Measurements from ENCODE around the gene CCDC61. TPM values are rescaled to one million over a fixed set of nuclear protein-coding genes. Genes with fewer than 3 reads are reported as not detected.

Gene CCDC61
- polyA plus RNA-seq, 1 donor: 13.2 TPM

- no peak for DNase-seq
- WGBS (ENCODE audit: insufficient coverage, low lambda C conversion rate): no CpG with 5 or more reads among the region's 3 CpGs
- H3K27me3 ChIP-seq (ENCODE audit: control insufficient read depth, insufficient read depth, low read length): no peaks in the 10 kb centered on the region
These were observed 41.5 kb downstream of the CCDC61 start for GRCh38 chr19:46036744-46037128.

GRCh38 chr19:46040125-46040524, 44.9 kb downstream of the CCDC61 start:
- no CpG with 5 or more reads among the region's 6 CpGs for WGBS (ENCODE audit: insufficient coverage, low lambda C conversion rate)
- Histone ChIP-seq H3K36me3 (ENCODE audit: control insufficient read depth, insufficient read depth, low read length) (no peaks in the 10 kb centered on the region), H3K27me3 (ENCODE audit: control insufficient read depth, insufficient read depth, low read length) (peaks cover 3% of the 10 kb centered on the region), H3K4me1 (ENCODE audit: control insufficient read depth, insufficient read depth, low read length) (peaks cover 29% of the 10 kb centered on the region), H3K27ac (ENCODE audit: low read length) (no peak overlapping the region), H3K9me3 (ENCODE audit: control insufficient read depth, low read depth, low read length) (no peaks in the 10 kb centered on the region), H3K4me3 (ENCODE audit: low read length) (no peak overlapping the region)
- no peak for DNase-seq

More at GRCh38 chr19:46036744-46037128, 41.5 kb downstream of the CCDC61 start:
- peaks cover 8% of the 10 kb centered on the region for H3K9me3 ChIP-seq (ENCODE audit: control insufficient read depth, low read depth, low read length)
- H3K36me3 ChIP-seq (ENCODE audit: control insufficient read depth, insufficient read depth, low read length): no peaks in the 10 kb centered on the region
- H3K27ac ChIP-seq (ENCODE audit: low read length): no peak overlapping the region
- no peak overlapping the region for H3K4me3 ChIP-seq (ENCODE audit: low read length)
- H3K4me1 ChIP-seq (ENCODE audit: control insufficient read depth, insufficient read depth, low read length): peaks cover 18% of the 10 kb centered on the region

GRCh38 chr19:46040952-46041500, 45.8 kb downstream of the CCDC61 start, which contains the start of gene IGFL4:
Gene IGFL4, minus strand, starts transcription at chr19:46041002. Its CDS starts 40 bp downstream, at chr19:46040962.
- peak within 1 kb of the TSS; percentile 12 for H3K27ac ChIP-seq (ENCODE audit: low read length)
- H3K9me3 ChIP-seq (ENCODE audit: control insufficient read depth, low read depth, low read length): no peaks in the 10 kb centered on the region
- WGBS (ENCODE audit: insufficient coverage, low lambda C conversion rate): no CpG with 5 or more reads among the region's 7 CpGs
- H3K4me3 ChIP-seq (ENCODE audit: low read length): no peak within 1 kb of the TSS
- DNase-seq: peak in 1 of 2 donors; percentile 56
- H3K4me1 ChIP-seq (ENCODE audit: control insufficient read depth, insufficient read depth, low read length): peaks cover 29% of the 10 kb centered on the region
- no peaks in the 10 kb centered on the region for H3K36me3 ChIP-seq (ENCODE audit: control insufficient read depth, insufficient read depth, low read length)
- H3K27me3 ChIP-seq (ENCODE audit: control insufficient read depth, insufficient read depth, low read length): peaks cover 3% of the 10 kb centered on the region

- no peak overlapping the region for H3K4me3 ChIP-seq (ENCODE audit: low read length)
- no peak for DNase-seq
- H3K9me3 ChIP-seq (ENCODE audit: control insufficient read depth, low read depth, low read length): no peaks in the 10 kb centered on the region
- peaks cover 3% of the 10 kb centered on the region for H3K27me3 ChIP-seq (ENCODE audit: control insufficient read depth, insufficient read depth, low read length)
- H3K4me1 ChIP-seq (ENCODE audit: control insufficient read depth, insufficient read depth, low read length): peaks cover 29% of the 10 kb centered on the region
- no peaks in the 10 kb centered on the region for H3K36me3 ChIP-seq (ENCODE audit: control insufficient read depth, insufficient read depth, low read length)
- no peak overlapping the region for H3K27ac ChIP-seq (ENCODE audit: low read length)
- WGBS (ENCODE audit: insufficient coverage, low lambda C conversion rate): 37% methylated on average over 2 of the region's 5 CpGs
These were observed 47.1 kb downstream of the CCDC61 start for GRCh38 chr19:46042252-46042883.

GRCh38 chr19:46043519-46043918, 48.3 kb downstream of the CCDC61 start:
- Histone ChIP-seq H3K4me3 (ENCODE audit: low read length) (no peak overlapping the region), H3K9me3 (ENCODE audit: control insufficient read depth, low read depth, low read length) (no peaks in the 10 kb centered on the region), H3K4me1 (ENCODE audit: control insufficient read depth, insufficient read depth, low read length) (peaks cover 29% of the 10 kb centered on the region), H3K36me3 (ENCODE audit: control insufficient read depth, insufficient read depth, low read length) (no peaks in the 10 kb centered on the region), H3K27me3 (ENCODE audit: control insufficient read depth, insufficient read depth, low read length) (peaks cover 3% of the 10 kb centered on the region), H3K27ac (ENCODE audit: low read length) (no peak overlapping the region)
- DNase-seq: no peak
- WGBS (ENCODE audit: insufficient coverage, low lambda C conversion rate): no CpG with 5 or more reads among the region's 1 CpG

- H3K36me3 ChIP-seq (ENCODE audit: control insufficient read depth, insufficient read depth, low read length): no peaks in the 10 kb centered on the region
- no peak overlapping the region for H3K4me3 ChIP-seq (ENCODE audit: low read length)
- no peaks in the 10 kb centered on the region for H3K4me1 ChIP-seq (ENCODE audit: control insufficient read depth, insufficient read depth, low read length)
- no peaks in the 10 kb centered on the region for H3K27me3 ChIP-seq (ENCODE audit: control insufficient read depth, insufficient read depth, low read length)
- WGBS (ENCODE audit: insufficient coverage, low lambda C conversion rate): no CpG with 5 or more reads among the region's 7 CpGs
- no peak for DNase-seq
- no peak overlapping the region for H3K27ac ChIP-seq (ENCODE audit: low read length)
- no peaks in the 10 kb centered on the region for H3K9me3 ChIP-seq (ENCODE audit: control insufficient read depth, low read depth, low read length)
These were observed 54.3 kb downstream of the CCDC61 start for GRCh38 chr19:46049597-46049996.

GRCh38 chr19:46052896-46053295, 57.6 kb downstream of the CCDC61 start:
- H3K27ac ChIP-seq (ENCODE audit: low read length): no peak overlapping the region
- no peaks in the 10 kb centered on the region for H3K36me3 ChIP-seq (ENCODE audit: control insufficient read depth, insufficient read depth, low read length)
- no peaks in the 10 kb centered on the region for H3K9me3 ChIP-seq (ENCODE audit: control insufficient read depth, low read depth, low read length)
- no peaks in the 10 kb centered on the region for H3K27me3 ChIP-seq (ENCODE audit: control insufficient read depth, insufficient read depth, low read length)
- no CpG with 5 or more reads among the region's 4 CpGs for WGBS (ENCODE audit: insufficient coverage, low lambda C conversion rate)
- H3K4me1 ChIP-seq (ENCODE audit: control insufficient read depth, insufficient read depth, low read length): no peaks in the 10 kb centered on the region
- DNase-seq: no peak
- no peak overlapping the region for H3K4me3 ChIP-seq (ENCODE audit: low read length)

GRCh38 chr19:46056536-46056935, 61.3 kb downstream of the CCDC61 start:
- H3K27me3 ChIP-seq (ENCODE audit: control insufficient read depth, insufficient read depth, low read length): no peaks in the 10 kb centered on the region
- no peak overlapping the region for H3K27ac ChIP-seq (ENCODE audit: low read length)
- 60% methylated on average over 1 of the region's 4 CpGs for WGBS (ENCODE audit: insufficient coverage, low lambda C conversion rate)
- no peak for DNase-seq
- no peak overlapping the region for H3K4me3 ChIP-seq (ENCODE audit: low read length)
- H3K36me3 ChIP-seq (ENCODE audit: control insufficient read depth, insufficient read depth, low read length): no peaks in the 10 kb centered on the region
- H3K9me3 ChIP-seq (ENCODE audit: control insufficient read depth, low read depth, low read length): peaks cover 4% of the 10 kb centered on the region
- no peaks in the 10 kb centered on the region for H3K4me1 ChIP-seq (ENCODE audit: control insufficient read depth, insufficient read depth, low read length)

GRCh38 chr19:46058778-46059177, 63.5 kb downstream of the CCDC61 start:
- WGBS (ENCODE audit: insufficient coverage, low lambda C conversion rate): no CpG with 5 or more reads among the region's 3 CpGs

GRCh38 chr19:46060012-46060411, 64.7 kb downstream of the CCDC61 start:
- Histone ChIP-seq H3K36me3 (ENCODE audit: control insufficient read depth, insufficient read depth, low read length) (no peaks in the 10 kb centered on the region), H3K4me3 (ENCODE audit: low read length) (no peak overlapping the region), H3K27me3 (ENCODE audit: control insufficient read depth, insufficient read depth, low read length) (no peaks in the 10 kb centered on the region), H3K4me1 (ENCODE audit: control insufficient read depth, insufficient read depth, low read length) (no peaks in the 10 kb centered on the region), H3K9me3 (ENCODE audit: control insufficient read depth, low read depth, low read length) (peaks cover 4% of the 10 kb centered on the region), H3K27ac (ENCODE audit: low read length) (no peak overlapping the region)
- WGBS (ENCODE audit: insufficient coverage, low lambda C conversion rate): 83% methylated on average over 2 of the region's 2 CpGs
- no peak for DNase-seq

More at GRCh38 chr19:46058778-46059177, 63.5 kb downstream of the CCDC61 start:
- no peak overlapping the region for H3K27ac ChIP-seq (ENCODE audit: low read length)
- no peak overlapping the region for H3K4me3 ChIP-seq (ENCODE audit: low read length)
- no peaks in the 10 kb centered on the region for H3K36me3 ChIP-seq (ENCODE audit: control insufficient read depth, insufficient read depth, low read length)
- DNase-seq: no peak
- no peaks in the 10 kb centered on the region for H3K27me3 ChIP-seq (ENCODE audit: control insufficient read depth, insufficient read depth, low read length)
- H3K4me1 ChIP-seq (ENCODE audit: control insufficient read depth, insufficient read depth, low read length): no peaks in the 10 kb centered on the region
- H3K9me3 ChIP-seq (ENCODE audit: control insufficient read depth, low read depth, low read length): peaks cover 4% of the 10 kb centered on the region

- Histone ChIP-seq H3K27ac (ENCODE audit: low read length) (no peak overlapping the region), H3K27me3 (ENCODE audit: control insufficient read depth, insufficient read depth, low read length) (no peaks in the 10 kb centered on the region), H3K9me3 (ENCODE audit: control insufficient read depth, low read depth, low read length) (peaks cover 4% of the 10 kb centered on the region), H3K36me3 (ENCODE audit: control insufficient read depth, insufficient read depth, low read length) (no peaks in the 10 kb centered on the region), H3K4me3 (ENCODE audit: low read length) (no peak overlapping the region), H3K4me1 (ENCODE audit: control insufficient read depth, insufficient read depth, low read length) (peaks cover 3% of the 10 kb centered on the region)
- 40% methylated on average over 1 of the region's 3 CpGs for WGBS (ENCODE audit: insufficient coverage, low lambda C conversion rate)
- DNase-seq: no peak
These were observed 67.9 kb downstream of the CCDC61 start for GRCh38 chr19:46063201-46063600.
